H1 (cell line): ENCODE results near the gene TMEM108.

ENCODE experiments used
- CEBPB ChIP-seq: IDR thresholded peaks from 2 replicates; pipeline ENCODE4 v1.6.1; 2012; ENCODE audit warnings: low read depth, low read length
- CTCF ChIP-seq, 3 experiments: IDR thresholded peaks; 1 replicate in 2 of 3; 2 replicates in 1 of 3; pipeline versions ENCODE4 v1.5.1 to v1.6.1; 2011; ENCODE audit warnings: low read length in 3 of 3, mild to moderate bottlenecking in 3 of 3, inconsistent platforms in 2 of 3, low read depth in 1 of 3, moderate library complexity in 1 of 3; ENCODE audit not compliant: insufficient read depth in 1 of 3; ENCODE audit errors: control extremely low read depth in 1 of 3
- HDAC6 ChIP-seq: IDR thresholded peaks from one replicate; pipeline ENCODE4 v1.7.1; 2012; ENCODE audit warnings: low read depth, mild to moderate bottlenecking, inconsistent platforms, low read length, moderate library complexity
- POLR2AphosphoS5 ChIP-seq: IDR thresholded peaks from 2 replicates; pipeline ENCODE4 v1.6.1; 2011; ENCODE audit warnings: low read depth, low read length
- POU5F1 ChIP-seq: IDR thresholded peaks from 2 replicates; pipeline ENCODE4 v1.6.1; 2011; ENCODE audit warnings: low read depth, mild to moderate bottlenecking, low read length, moderate library complexity
- RFX5 ChIP-seq: IDR thresholded peaks from 2 replicates; pipeline ENCODE4 v1.6.1; 2011; ENCODE audit warnings: low read depth, low read length, improper control_type of control experiment, borderline replicate concordance
- SIX5 ChIP-seq: IDR thresholded peaks from 2 replicates; pipeline ENCODE4 v1.6.1; 2011; ENCODE audit warnings: mild to moderate bottlenecking, low read depth, low read length
- SP1 ChIP-seq: IDR thresholded peaks from 2 replicates; pipeline ENCODE4 v1.6.1; 2011; ENCODE audit warnings: low read depth, low read length
- SP4 ChIP-seq: IDR thresholded peaks from 2 replicates; pipeline ENCODE4 v1.6.1; 2012; ENCODE audit warnings: low read length, inconsistent platforms
- SUZ12 ChIP-seq: fragments of 200-600 bp; sonication (generic); IDR thresholded peaks from 2 replicates; pipeline ENCODE4 v1.6.1; 2012; ENCODE audit warnings: mild to moderate bottlenecking, inconsistent platforms, low read length, moderate library complexity, mixed read lengths
- USF2 ChIP-seq: IDR thresholded peaks from 2 replicates; pipeline ENCODE4 v1.6.1; 2011; ENCODE audit warnings: low read length, improper control_type of control experiment
- TF ChIP-seq, protein P1 (sequence below): IDR thresholded peaks from 2 replicates; pipeline ENCODE4 v1.6.1; 2012; ENCODE audit warnings: low read length, inconsistent platforms

DNA sequence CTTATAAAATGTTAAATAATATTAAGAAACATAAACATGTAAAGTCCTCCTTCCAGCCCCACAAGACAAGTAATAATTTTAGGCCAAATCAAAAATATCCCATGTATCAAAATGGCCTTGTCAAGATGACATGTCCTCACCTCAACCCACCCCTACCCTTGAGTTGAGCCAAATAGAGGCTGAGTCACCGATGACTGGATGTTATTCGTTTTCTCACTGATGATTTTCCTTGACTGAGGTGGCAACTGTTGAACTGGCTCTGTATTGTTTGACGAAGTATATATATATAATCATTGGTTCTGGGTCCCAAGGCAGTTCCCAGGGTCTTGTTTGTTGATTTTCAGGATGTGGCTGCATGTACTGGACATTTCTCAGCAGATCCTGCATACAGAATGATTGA is 75.3 kb downstream of the TMEM108 start:
- TF ChIP-seq CTCF (IDR thresholded peaks at IDR 0.05; ENCODE audit: control extremely low read depth in 1 of 3, insufficient read depth in 1 of 3, low read depth in 1 of 3, low read length in 3 of 3) (no peak), SP1 (no peak), POLR2AphosphoS5 (no peak), RFX5 (no peak), SP4 (no peak), POU5F1 (no peak), USF2 (no peak), SUZ12 (no peak), SIX5 (no peak), CEBPB (no peak), HDAC6 (no peak)
- TF ChIP-seq, protein P1, sequence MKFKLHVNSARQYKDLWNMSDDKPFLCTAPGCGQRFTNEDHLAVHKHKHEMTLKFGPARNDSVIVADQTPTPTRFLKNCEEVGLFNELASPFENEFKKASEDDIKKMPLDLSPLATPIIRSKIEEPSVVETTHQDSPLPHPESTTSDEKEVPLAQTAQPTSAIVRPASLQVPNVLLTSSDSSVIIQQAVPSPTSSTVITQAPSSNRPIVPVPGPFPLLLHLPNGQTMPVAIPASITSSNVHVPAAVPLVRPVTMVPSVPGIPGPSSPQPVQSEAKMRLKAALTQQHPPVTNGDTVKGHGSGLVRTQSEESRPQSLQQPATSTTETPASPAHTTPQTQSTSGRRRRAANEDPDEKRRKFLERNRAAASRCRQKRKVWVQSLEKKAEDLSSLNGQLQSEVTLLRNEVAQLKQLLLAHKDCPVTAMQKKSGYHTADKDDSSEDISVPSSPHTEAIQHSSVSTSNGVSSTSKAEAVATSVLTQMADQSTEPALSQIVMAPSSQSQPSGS, result no peak
